MM.1S (cell line): Measurements from ENCODE around the gene FAR2.
"Not testable (repeated sequence)": the region's sequence is repeated elsewhere in the genome, so short reads cannot be mapped to it uniquely, and the experiment has no call there.

Experiments
- DNase-seq: peaks from one replicate; pipeline ENCODE4 v3.0.0-alpha.2; 2015
- H2AFZ ChIP-seq: fragments of 300-600 bp; sonication (generic); 2 replicates; pipeline ENCODE4 v1.6.0; 2016; ENCODE audit warnings: antibody characterized with exemption, low read length
- H3F3A ChIP-seq: fragments of 300-600 bp; sonication (generic); 2 replicates; pipeline ENCODE4 v1.6.1; 2016; ENCODE audit warnings: mild to moderate bottlenecking, antibody characterized with exemption, low read length, moderate library complexity, mixed read lengths; ENCODE audit not compliant: insufficient read depth
- H3K27ac ChIP-seq: fragments of 300-600 bp; sonication (generic); 2 replicates; pipeline ENCODE4 v1.5.1; 2016; ENCODE audit warnings: mild to moderate bottlenecking, low read length
- H3K27me3 ChIP-seq: fragments of 300-600 bp; sonication (generic); replicated peaks from 2 replicates; pipeline ENCODE4 v1.6.0; 2016; ENCODE audit warnings: low read length; ENCODE audit not compliant: insufficient read depth
- H3K36me3 ChIP-seq: fragments of 300-600 bp; sonication (generic); replicated peaks from 2 replicates; pipeline ENCODE4 v1.6.1; 2016; ENCODE audit warnings: mild to moderate bottlenecking, low read length, mixed read lengths; ENCODE audit not compliant: insufficient read depth
- H3K4me1 ChIP-seq: fragments of 300-600 bp; sonication (generic); 2 replicates; pipeline ENCODE4 v1.6.1; 2016; ENCODE audit warnings: low read length, mixed read lengths
- H3K4me2 ChIP-seq: fragments of 300-600 bp; sonication (generic); 2 replicates; pipeline ENCODE4 v1.6.0; 2016; ENCODE audit warnings: low read depth, low read length
- H3K4me3 ChIP-seq: fragments of 300-600 bp; sonication (generic); 2 replicates; pipeline ENCODE4 v1.5.1; 2016; ENCODE audit warnings: low read length, mixed read lengths
- H3K79me2 ChIP-seq: fragments of 300-600 bp; sonication (generic); 2 replicates; pipeline ENCODE4 v1.6.1; 2016; ENCODE audit warnings: mixed run types, low read length, mixed read lengths
- H3K9ac ChIP-seq: fragments of 300-600 bp; sonication (generic); 2 replicates; pipeline ENCODE4 v1.6.1; 2016; ENCODE audit warnings: low read length, mixed read lengths
- H3K9me2 ChIP-seq: fragments of 300-600 bp; sonication (generic); replicated peaks from 2 replicates; pipeline ENCODE4 v1.6.1; 2016; ENCODE audit warnings: mild to moderate bottlenecking, low read length, mixed read lengths; ENCODE audit not compliant: insufficient read depth
- H3K9me3 ChIP-seq: fragments of 300-600 bp; sonication (generic); replicated peaks from 2 replicates; pipeline ENCODE4 v1.6.1; 2016; ENCODE audit warnings: mild to moderate bottlenecking, low read length, mixed read lengths; ENCODE audit not compliant: insufficient read depth
- H4K20me1 ChIP-seq: fragments of 300-600 bp; sonication (generic); 2 replicates; pipeline ENCODE4 v1.6.1; 2016; ENCODE audit warnings: mild to moderate bottlenecking, low read length, moderate library complexity, mixed read lengths; ENCODE audit not compliant: insufficient read depth
- CTCF ChIP-seq: fragments of 300-600 bp; sonication (generic); IDR thresholded peaks from 2 replicates; pipeline ENCODE4 v1.5.1; 2016; ENCODE audit warnings: antibody characterized with exemption, low read length, mixed read lengths
- EZH2 ChIP-seq: fragments of 300-600 bp; sonication (generic); optimal IDR thresholded peaks from 2 replicates; pipeline ENCODE3; 2017; ENCODE audit warnings: low read depth, mild to moderate bottlenecking, antibody characterized with exemption, low read length, mixed read lengths
- EZH2phosphoT487 ChIP-seq: fragments of 300-600 bp; sonication (generic); IDR thresholded peaks from 2 replicates; pipeline ENCODE4 v1.6.1; 2018; ENCODE audit warnings: antibody characterized with exemption, low read length

FAR2 gene

DNA sequence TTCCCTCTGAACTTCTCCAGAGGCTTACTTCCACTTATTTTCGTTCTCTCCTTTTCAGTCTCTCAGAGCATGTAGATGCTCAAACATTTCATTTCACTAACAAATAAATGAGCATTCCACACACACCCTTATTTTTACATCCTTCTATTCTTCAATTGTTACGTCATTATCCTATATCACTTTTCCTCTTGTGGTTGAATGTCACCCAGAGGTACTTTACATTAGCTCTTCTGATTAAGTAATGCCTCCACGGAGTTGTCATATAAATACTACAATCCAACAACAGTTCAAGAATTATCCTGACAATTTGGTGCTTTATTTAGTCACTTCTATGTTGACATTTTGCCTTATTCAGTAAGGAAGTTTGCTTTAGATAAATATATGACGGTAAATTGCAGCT lies 18.4 kb downstream of the FAR2 start:
- H3K9me2 ChIP-seq: no peaks in the 10 kb centered on the region
- H3K79me2 ChIP-seq: peaks cover 20% of the 10 kb centered on the region
- no peaks in the 10 kb centered on the region for H4K20me1 ChIP-seq
- peaks cover 4% of the 10 kb centered on the region; the same call in 1 of the 2 replicates for H3F3A ChIP-seq
- TF ChIP-seq EZH2phosphoT487 (no peak), EZH2 (no peak), CTCF (no peak)
- H2AFZ ChIP-seq: no peak overlapping the region
- H3K4me2 ChIP-seq: no peak overlapping the region
- no peaks in the 10 kb centered on the region for H3K9me3 ChIP-seq
- H3K27ac ChIP-seq: no peak overlapping the region
- H3K27me3 ChIP-seq: no peaks in the 10 kb centered on the region
- no peak overlapping the region for H3K9ac ChIP-seq
- H3K36me3 ChIP-seq: no peaks in the 10 kb centered on the region
- H3K4me3 ChIP-seq: no peak overlapping the region
- peaks cover 19% of the 10 kb centered on the region for H3K4me1 ChIP-seq
- no peak for DNase-seq

GRCh38 chr12:29167988-29168387 lies 18.9 kb downstream of the FAR2 start:
- Histone ChIP-seq H3K36me3 (no peaks in the 10 kb centered on the region), H3K79me2 (peaks cover 16% of the 10 kb centered on the region)
- no peak for DNase-seq

DNA sequence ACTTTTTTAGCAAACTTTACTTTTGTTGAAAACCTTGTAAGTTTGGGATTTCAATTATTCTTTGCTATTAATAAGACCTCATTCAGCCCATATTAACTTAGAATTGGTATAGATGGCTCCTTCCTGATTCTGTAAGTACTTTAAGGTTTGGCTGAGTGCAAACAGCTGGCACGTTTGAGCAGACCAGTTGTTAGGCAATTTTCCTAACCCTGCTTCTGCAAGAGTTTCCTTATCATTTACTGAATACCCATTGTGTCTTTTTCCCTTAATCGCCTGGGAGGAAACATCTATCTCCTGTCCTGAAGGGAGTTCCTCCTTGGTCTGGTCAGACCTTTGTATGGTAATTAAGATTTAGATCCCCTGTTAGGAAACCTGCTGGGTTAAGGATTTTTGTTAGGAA lies 20.9 kb downstream of the FAR2 start:
- H3K9me3 ChIP-seq, DNase-seq: not testable (repeated sequence)

More at GRCh38 chr12:29167988-29168387, 18.9 kb downstream of the FAR2 start:
- Histone ChIP-seq H3K27ac (no peak overlapping the region), H3K9me2 (no peaks in the 10 kb centered on the region), H3K4me2 (no peak overlapping the region), H3K27me3 (no peaks in the 10 kb centered on the region), H3K9me3 (no peaks in the 10 kb centered on the region), H3K4me3 (no peak overlapping the region), H4K20me1 (no peaks in the 10 kb centered on the region), H3K4me1 (peaks cover 19% of the 10 kb centered on the region), H3K9ac (no peak overlapping the region), H3F3A (peaks cover 4% of the 10 kb centered on the region; the same call in 1 of the 2 replicates), H2AFZ (no peak overlapping the region)
- TF ChIP-seq EZH2 (no peak), EZH2phosphoT487 (no peak), CTCF (no peak)

DNA sequence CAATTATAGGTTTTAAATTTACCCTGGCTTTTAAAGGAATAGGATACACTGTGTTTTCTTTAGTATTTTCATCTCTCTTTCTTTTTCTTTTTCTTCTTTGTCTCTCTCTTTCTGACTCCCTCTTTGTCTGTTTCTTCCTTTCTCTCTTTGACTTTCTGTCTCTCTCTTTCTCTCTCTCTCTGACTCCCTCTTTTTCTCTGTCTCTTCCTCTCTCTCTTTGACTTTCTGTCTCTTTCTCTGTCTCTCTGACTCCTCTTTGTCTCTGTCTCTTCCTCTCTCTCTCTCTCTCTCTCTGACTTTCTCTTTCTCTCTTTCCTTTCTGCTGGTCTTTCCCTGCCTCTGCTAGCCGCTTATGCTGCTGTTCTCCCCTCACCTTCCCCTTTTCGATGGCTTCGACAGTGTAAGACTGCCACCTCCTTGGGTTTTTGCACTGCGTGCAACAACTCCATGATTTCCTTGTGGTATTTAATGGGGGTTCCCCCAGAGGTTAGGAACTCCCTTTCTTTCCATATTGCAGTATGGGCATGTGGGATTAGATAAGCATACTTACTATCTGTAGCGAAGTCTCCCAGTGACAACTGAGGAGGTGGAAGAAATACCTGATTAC lies 21.5 kb downstream of the FAR2 start:
- H3K27me3 ChIP-seq, H3K9ac ChIP-seq, H3K36me3 ChIP-seq, H3K27ac ChIP-seq, H3F3A ChIP-seq, H3K9me3 ChIP-seq, H3K9me2 ChIP-seq, H4K20me1 ChIP-seq, H3K4me3 ChIP-seq, H3K4me1 ChIP-seq, DNase-seq, H2AFZ ChIP-seq, H3K4me2 ChIP-seq, H3K79me2 ChIP-seq: not testable (repeated sequence)

More for the DNA sequence above, 20.9 kb downstream of the FAR2 start:
- not testable (repeated sequence) for H3K27ac ChIP-seq, H3F3A ChIP-seq, H3K4me1 ChIP-seq, H2AFZ ChIP-seq, H3K4me2 ChIP-seq, H3K9ac ChIP-seq, H3K36me3 ChIP-seq, H3K27me3 ChIP-seq, H3K4me3 ChIP-seq, H4K20me1 ChIP-seq, H3K9me2 ChIP-seq, H3K79me2 ChIP-seq
